HG03575 (cell line): Measurements from ENCODE around the gene PCSK4.
"Not testable (repeated sequence)": the region's sequence is repeated elsewhere in the genome, so short reads cannot be mapped to it uniquely, and the experiment has no call there.

Experiments
- ATAC-seq: cut with Tn5 transposase; IDR thresholded peaks from one replicate; pipeline ENCODE4 v1.9.1; 2021; ENCODE audit not compliant: unreplicated experiment, insufficient number of reproducible peaks, low FRiP score; ENCODE audit errors: extremely low read depth

Gene PCSK4

DNA sequence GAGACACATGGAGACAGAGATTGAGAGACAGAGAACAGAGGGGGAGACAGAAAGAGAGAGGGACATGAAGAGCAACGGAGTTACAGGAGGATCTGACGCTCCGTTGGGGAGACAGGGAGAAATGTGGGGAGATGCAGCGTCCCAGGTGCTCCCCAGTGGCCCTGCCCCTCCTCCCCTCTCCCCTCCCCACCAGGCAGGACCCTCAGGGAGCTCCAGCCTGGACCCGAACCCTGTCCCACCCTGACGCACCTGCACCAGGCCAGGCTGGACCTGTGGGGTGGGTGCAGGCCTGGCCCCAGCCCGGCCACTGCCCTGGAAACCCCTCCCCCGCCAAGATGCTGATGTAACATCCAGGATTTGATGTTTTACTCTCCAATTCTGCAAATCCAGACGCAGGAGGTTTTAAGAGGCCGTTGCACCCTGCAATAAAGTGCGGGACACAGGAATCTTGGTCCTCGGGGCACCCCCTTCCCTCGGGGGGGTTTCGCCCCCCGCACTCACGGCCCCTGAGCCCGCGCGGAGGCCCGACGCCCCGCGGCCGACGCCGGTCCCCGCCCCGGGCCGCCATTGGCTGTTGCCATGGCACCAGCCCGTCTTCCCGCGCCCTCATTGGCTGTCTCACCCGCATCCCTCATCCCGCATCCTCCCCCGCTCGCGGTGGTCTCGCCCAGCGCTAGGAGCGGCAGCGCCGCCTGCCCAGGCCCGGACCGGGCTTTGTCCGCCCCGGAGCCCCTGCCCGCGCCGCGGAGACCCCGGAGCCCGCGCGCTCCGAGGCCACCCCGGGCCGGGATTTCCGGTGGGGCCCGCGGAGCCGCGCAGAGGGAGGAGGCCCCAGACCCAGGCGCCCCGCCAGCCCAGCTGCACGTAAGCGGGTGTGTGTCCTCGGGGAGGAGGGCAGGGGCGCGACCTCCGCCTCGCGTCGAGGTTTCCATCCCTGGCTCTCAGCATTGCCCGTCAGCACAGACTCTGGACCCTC lies 40.4 kb downstream of the PCSK4 start, which contains the start of gene APC2:
TSS of gene APC2 (plus strand) at position 655 of the 976 bp plus-strand sequence. CDS start 2,881 bp downstream, outside the sequence.
- ATAC-seq: no peak

DNA sequence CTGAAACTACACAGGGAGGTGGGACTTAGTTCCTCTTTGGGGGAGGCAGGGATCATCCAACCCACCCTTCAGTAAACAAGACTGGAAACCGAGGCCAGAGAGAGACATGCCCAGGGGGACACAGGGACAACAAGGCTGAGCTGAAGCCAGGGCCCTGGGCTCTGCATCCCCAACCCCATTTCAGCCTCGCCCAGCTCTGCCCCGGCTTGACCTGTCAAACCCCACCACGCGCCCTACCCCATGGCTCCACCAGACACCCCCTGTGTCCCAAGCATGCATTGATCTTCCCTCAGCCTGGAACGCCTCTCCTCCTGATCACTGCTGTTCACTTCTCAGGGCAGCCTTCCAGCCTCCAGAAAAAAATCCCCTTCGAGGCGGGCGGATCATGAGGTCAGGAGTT lies 42.2 kb downstream of the PCSK4 start:
- no peak for ATAC-seq

DNA sequence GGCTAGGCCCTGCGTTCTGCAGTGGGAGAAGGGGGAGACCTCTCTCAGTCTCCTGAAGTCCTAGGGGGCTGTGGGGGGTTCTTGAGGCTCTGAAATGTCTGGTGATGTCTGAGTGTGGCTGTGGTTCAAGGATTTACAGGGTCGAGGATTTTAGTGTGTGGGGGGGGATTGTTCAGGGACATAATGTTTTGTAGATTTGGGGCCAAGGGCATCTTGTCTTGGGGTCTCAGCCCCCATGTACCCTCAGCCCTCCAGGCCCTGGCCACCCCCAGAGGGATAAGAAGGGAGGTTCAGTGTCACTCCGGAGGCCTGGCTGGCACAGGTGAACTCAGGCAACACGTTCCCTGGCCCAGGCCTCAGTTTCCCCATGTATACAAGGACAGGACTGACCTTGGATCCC lies 42.6 kb downstream of the PCSK4 start:
- ATAC-seq: no peak

DNA sequence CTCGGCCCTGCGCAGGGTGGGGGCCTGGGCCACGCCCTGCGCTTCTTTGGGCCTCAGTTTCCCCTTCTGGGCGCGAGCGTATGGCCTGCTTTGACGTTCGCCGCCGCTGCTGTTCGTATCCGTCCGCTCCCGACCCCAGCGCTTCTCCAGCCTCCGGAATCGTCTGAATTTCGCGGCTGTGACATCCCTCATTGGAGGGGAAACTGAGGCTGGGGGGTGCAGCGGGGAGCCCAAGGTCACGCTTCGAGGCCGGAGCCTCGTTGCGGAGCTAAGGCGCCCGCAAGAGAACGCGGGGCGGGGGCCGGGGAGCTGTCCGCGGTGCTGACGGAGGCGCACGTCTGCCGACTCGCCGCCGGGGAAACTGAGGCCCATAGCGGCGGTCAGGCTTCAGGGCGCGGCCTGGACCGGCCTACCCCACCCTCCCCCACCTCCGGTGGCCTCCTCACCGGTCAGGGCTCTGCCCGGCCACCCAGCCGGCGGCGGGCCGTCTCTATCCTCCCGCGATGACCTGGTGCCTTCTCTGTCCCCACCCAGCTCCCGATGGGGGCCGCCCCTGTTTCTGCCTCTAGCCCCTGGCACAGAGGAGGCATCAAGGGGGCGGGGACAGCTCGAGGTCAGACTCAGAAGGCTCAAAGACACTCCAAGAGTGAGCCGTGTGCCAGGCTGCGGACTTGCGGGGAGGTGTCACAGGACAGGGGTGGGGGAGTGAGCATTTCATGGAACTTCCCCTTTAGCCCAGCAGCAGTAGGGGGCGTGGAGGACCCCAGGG lies 43.3 kb downstream of the PCSK4 start:
- ATAC-seq: no peak

DNA sequence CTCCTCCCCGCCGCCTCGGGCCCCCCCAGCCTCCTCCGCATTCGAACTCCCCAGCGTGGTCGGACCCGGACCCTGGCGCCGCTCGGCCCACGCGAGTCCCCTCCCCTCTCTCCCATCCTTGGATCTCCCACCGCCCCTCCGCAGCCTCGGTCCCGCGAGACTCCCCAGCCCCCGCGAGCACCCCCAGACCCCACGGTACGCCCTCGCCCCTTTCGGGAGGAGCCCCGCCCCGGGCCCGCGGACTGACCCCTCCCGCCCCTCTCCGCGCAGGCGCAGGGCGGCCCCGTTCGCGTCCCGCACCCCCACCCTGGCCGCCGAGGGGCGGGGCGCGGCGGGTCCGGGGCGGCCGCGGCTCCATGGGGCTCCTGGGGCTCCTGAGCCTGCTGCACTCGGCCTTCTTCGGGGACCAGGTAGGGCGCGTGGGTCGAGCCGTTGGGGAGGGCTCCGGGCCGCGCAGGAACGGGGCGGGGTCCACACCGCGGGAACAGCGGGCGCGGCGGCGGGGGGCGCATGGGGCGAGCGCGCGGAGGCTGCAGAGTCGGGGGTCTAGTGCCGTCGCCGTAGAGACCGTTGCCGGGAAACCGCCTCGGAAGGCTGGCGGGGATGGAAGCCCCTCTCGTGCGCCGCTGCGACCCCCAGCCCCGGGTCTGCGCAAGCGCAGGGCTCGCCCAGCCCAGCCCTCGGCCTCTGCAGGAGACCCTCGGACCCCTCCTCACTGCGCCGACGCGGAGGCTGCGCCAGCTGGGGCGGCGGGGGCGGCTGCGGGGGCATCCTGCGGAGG lies 44.0 kb downstream of the PCSK4 start:
- ATAC-seq: no peak

DNA sequence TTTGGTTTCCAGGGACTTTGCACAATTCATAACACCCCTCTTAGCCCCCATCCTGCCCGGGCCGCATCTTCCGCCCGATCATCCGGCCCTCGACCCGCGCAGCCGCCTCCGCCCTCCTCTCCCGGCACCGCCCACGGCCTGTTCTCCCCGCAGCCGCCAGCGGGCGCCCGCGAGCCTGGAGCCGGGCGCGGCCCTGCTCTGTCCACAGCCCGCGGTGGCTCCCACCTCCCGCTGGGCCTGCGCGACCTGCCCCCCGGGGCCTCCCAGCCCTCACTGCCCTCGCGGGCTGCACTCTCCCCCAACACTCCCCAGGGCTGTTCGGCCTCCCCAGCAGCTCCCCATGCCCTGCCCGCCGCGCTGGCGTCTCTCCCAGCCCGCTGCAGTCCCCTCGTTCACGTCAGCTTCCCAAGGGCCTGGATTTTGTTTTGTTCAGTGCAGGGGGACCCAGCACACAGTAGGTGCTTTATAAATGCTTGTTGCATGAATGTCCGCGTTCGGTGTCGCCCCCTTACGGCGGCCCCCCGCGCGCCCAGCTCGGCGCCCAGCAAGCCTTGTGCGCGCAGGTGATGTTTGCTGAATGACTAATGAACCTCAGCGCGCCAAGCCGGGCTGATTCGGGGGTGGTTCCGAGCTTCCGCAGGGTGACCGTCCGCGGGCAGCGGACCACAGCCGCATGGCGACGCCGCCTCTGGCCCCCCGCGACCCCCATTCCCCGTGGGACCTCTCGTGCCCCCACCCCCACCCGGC lies 44.8 kb downstream of the PCSK4 start:
- ATAC-seq: no peak

DNA sequence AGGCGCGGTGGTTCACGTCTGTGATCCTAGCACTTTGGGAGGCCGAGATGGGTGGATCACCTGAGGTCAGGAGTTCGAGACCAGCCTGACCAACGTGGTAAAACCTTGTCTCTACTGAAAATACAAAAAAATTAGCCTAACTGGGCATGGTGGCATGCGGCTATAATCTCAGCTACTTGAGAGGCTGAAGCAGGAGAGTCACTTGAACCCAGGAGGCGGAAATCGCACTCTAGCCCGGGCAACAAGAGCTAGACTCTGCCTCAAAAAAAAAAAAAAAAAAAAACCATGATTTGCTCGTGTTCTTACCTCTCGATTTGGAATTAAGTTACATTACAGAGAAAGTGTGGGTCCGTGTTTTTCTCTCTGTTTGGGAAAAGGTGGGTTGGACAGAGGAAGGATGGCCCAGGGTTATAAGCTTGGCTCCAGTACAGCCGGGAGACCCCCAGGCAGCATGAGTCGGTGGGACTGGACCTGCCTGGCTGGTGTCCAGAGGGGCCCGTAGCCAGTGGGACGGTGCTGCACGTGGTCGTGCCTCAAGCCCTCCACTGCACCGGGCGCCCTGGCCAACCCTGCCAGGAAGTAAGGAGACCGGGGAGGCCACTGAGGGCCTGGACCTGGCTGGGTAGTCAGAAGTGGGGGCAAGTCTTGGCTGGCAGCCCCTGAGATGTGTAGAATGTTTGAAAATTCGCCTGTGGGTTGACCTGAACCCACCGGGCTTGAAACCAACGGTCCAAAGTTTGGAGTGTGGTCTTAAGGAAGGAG lies 48.3 kb downstream of the PCSK4 start:
- no peak for ATAC-seq

DNA sequence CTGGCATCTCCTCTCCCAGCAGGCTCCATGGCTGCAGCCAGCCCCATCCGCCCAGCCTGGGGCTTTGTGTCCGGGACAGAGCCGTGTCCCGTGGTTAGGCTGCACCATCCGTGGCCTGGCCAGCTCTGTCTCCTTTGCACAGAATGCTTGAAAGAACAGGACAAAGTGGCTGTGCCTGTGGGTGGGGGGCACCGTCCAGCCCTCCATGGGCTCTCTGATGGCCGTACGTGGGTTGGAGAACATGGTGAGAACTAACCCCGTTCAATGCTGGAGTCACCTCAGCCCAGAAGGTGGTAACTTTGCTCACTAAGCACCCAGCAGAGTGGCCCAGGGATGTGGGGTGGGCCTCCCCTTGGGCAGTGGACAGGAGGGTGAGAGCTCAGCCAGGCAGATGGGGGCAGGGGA lies 49.1 kb downstream of the PCSK4 start:
- no peak for ATAC-seq

DNA sequence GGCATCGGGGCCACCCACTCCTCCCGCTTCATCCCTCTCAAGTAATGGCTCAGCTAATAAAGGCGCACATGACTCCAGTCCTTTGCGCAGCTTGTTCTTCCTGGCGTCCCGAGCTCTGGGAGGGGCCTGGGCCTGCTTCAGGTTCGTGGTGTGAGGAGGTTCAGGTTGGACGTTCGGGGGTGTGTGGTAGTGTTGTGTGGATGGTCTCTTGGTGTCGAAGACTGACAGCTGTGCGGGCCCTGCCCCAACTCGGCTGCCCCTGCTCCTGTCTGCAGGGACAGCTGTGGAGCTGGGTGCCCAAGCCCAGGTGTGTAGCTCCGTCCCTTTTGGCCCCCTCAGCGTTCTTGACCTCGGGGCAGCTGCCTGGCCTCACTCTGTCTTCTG lies 49.7 kb downstream of the PCSK4 start:
- no peak for ATAC-seq

DNA sequence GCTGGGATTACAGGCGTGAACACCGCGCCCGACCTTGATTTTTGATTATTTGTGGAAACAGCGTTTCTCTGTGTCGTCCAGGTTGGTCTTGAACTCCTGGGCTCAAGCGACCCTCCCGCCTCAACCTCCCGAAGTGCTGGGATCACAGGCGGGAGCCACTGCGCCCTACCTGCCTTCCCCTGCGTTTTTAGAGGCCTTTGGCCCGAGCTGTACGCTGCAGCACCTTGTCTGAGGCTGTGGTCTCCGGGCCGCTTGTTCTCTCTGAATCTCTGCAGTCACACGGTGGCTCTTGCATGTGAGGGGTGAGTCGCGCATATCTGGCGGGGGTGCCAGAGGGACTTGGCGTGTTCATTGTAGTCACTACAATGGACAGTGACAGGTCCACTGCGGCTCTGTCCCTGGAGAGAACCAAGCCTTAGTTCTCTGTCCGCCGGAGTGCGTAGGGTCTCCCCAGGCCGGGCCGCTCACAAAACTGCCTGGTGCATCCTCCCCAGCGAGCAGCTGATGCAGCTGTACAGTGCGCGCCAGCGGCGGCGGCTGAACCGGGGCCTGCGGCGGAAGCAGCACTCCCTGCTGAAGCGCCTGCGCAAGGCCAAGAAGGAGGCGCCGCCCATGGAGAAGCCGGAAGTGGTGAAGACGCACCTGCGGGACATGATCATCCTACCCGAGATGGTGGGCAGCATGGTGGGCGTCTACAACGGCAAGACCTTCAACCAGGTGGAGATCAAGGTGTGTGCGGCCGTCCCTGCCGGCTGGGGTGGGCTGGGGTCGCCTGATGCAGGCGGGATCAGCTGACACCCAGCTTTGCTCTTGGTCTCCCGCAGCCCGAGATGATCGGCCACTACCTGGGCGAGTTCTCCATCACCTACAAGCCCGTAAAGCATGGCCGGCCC lies 50.4 kb downstream of the PCSK4 start:
- not testable (repeated sequence) for ATAC-seq

DNA sequence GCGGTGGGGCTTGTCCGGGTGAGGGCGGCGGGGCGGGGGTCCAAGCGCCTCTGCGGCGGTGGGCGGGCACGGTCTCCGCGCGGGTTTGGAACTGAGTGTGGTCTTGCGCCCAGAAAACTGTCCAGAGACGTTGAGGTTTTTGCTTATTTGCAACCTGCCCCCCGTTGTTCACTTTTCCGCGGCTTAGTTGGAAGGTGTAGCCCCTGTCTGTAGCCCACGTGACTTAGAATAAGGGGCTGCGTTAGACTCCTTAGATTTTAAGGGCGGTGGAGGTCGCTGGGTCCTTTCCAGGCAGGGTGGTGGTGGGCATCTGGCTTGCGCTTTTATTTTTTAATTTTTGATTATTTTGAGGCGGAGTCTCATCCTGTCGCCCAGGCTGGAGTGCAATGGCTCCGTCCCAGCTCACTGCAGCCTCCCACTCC lies 51.2 kb downstream of the PCSK4 start:
- no peak for ATAC-seq

DNA sequence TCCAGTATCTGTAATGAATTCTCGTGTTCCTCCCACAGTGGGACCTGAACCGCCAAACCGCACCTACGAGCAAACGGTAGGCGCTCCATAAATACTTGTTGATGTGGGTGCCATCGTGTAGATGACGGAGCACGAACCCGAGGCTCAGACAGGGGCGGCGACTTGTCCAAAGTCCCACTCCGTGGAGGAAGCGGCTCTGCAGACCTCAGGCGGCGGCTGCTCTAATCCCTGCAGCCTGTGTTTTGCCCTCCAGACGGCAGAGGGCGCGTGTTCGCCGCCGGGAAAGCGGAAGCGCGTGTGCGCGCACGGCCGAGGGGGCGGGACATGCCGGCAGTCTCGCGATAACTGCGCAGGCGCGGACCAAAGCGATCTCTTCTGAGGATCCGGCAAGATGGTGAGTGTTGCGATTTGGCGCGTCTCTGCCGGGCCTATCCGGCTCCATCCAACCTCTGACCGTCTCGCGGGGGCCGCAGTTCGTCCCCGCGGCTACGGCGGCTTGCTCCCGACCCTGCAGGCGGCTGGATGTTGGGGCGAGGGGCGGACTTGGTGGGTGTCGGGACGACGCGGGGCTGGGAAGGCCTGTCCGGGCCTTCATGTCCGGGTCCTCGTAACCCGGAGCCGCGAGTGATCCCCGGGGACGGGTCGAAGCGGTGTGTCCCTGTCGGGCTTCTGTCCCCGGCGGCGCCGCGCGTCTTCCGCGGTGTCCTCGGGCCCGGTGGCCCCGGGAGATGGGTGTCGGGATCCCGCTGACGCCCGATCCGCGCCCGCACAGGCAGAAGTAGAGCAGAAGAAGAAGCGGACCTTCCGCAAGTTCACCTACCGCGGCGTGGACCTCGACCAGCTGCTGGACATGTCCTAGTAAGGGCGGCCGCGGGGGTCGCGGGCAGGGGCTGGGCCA lies 51.9 kb downstream of the PCSK4 start, which contains the start of gene RPS15:
TSS of gene RPS15 (plus strand) at position 362 of the 898 bp plus-strand sequence. CDS start at position 392, 30 bp downstream.
- no peak for ATAC-seq

DNA sequence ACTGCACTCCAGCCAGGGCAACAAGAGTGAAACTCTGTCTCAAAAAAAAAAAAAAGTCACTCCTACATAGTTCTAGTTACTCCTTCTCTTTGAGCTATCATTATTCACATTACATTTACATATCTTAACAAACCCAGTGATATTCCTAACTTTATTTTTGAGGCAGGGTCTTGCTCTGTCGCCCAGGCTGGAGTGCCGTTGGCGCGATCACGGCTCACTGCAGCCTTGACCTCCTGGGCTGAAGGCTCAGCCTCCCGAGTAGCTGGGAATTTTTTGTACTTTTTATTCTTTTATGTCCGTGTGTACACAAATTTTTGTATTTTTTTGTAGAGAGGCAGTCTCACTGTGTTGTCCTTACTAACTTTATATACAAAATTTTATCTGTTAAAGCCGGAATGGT lies 52.5 kb downstream of the PCSK4 start:
- ATAC-seq: no peak

DNA sequence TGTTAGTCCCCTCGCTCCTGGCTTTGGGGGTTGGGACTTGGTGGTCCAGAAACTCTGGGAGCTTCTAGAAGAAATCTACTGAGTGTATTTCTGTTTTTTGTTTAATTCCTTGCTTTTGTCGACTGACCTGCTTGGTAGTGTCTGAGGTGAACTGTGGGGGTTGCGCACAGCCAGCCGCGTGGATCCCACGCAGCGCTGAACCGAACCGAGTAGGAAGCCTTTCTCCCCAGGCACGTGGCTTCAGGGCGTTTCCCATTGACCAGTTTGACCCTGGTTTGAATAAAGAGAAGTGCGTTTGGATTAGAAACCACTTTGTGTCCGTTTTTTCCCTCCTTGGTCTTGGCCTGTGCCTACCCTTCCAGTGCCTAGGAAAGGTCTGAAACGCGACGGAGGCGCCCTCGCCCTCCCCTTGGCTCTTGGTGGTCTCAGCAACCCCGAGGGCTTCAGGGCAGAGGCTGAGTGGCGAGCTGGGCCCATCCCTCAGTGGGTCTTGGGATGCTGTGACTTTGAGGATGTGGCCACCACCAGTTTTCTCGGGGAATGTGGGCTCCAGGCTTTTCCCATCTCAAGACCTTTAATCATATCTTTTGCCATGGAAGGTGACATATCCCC lies 54.7 kb downstream of the PCSK4 start:
- ATAC-seq: no peak

DNA sequence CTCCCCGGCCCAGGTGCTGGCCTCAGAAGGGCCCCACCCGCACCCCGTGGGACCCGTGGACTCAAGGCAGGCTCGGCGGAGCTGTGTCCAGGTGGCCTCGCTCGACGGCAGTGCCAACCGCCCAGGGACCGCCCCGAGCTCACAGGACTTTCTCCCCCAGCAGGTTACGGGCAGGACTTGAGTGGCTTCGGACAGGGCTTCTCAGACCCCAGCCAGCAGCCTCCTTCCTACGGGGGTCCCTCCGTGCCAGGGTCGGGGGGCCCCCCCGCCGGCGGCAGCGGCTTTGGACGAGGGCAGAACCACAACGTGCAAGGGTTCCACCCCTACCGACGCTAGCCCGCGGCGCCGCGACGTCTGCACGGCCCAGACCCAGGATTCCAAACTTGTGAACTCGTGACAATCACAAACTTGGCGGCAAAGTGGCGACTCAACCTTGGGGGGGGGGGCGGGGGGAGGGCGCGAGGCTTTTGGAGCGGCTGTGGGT lies 55.5 kb downstream of the PCSK4 start:
- no peak for ATAC-seq

DNA sequence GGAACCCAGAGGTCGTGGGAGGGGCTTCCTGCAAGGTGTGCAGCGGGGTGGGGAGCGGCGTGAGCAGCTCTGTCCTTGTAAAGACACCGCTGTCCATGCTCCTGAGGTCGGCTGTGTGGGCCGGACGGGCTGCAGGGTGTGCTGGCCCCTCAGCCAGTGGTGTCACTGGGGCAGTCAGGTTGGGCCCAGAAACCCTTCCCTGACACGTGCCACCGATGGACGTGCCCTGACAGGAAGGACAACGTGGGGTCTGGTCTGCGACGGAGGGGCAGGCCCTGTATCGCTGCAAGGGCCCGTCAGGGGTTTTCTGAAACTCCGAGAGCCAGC lies 56.1 kb downstream of the PCSK4 start:
- no peak for ATAC-seq
